ENCODE measurements around the gene RTEL1. TPM values are rescaled to one million over a fixed set of nuclear protein-coding genes. Genes with fewer than 3 reads are reported as not detected.
A peak's percentile ranks its signal among the peaks of the same experiment; 100 is the strongest.

Gene RTEL1
- total and polyA plus RNA-seq, 2 donors (not counting 1 experiment from before 2014, with no cell fraction given), result 4.7 to 12.4 TPM

DNA sequence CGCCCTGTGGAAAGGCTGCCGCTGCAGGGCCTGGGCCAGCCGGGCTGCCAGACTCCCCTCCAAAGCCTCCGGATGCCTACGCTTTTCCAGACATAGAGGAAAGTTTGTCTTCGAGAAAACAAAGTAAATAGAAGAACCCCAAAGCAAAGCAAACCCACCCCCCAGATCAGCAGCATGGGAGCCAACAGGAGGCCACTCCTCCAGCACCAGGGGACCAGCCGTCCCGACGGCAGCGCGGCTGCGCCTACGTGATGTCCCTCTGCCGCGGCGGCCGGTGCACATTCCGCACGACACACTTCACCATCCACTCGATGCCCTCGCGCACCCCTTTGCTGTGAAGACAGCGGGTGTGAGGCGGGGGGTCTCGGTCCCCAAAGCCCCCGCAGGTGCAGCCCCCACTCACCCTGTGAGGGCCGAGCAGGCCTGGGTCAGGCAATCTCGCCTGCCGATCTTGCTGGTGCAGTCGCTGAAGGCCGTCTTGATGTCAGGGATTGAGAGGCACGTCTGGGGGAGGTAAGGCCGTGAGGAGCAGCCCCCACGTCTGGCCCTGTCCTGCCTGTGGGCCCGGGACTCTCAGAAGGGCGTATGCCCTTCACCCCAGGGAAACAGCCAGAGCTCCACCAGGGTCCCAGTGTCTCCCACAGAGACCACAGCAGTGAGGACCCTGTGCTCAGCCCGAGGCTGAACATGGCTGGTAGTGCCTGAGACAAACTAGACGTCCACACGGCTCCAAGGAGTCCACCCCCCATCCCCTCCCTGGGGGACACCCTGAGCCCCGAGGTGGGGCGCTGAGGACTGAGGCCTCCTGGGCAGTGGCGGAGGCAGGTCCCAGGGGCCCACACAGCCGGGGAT is 42.3 kb downstream of the RTEL1 start:
- Histone ChIP-seq H3K9ac (ENCODE audit: insufficient read depth, low read length) (no peak overlapping the region), H3K4me3 (replicated peaks in 1 of 4; ENCODE audit: control extremely low read depth in 1 of 4, insufficient read depth in 1 of 4, low read depth in 3 of 4, low read length in 4 of 4) (no peak overlapping the region), H3K4me1 (ENCODE audit: control insufficient read depth, extremely low read depth, insufficient read depth, low read length) (peaks cover 28% of the 10 kb centered on the region), H3K4me2 (ENCODE audit: extremely low read depth, insufficient read depth, low read length) (no peak overlapping the region), H3K9me3 (ENCODE audit: control insufficient read depth, insufficient read depth, low read depth, low read length) (no peaks in the 10 kb centered on the region), H4K20me1 (ENCODE audit: control insufficient read depth, extremely low read depth, insufficient read depth, low read length) (no peaks in the 10 kb centered on the region), H3K27me3 (ENCODE audit: control insufficient read depth, insufficient read depth, low read length) (no peaks in the 10 kb centered on the region), H3K79me2 (ENCODE audit: control insufficient read depth, insufficient read depth, low read length) (peaks cover 12% of the 10 kb centered on the region), H2AFZ (ENCODE audit: low read length) (no peak overlapping the region), H3K27ac (ENCODE audit: insufficient read depth, low read length) (peak overlapping the region; percentile 93), H3K36me3 (ENCODE audit: control insufficient read depth, insufficient read depth, low read length) (peaks cover 36% of the 10 kb centered on the region)
- no peak for DNase-seq (ENCODE audit: low read depth in 2 of 2)
- TF ChIP-seq EZH2 (IDR thresholded peaks at IDR 0.05; ENCODE audit: low read length, missing control alignments), result no peak
- TF ChIP-seq, protein P1, sequence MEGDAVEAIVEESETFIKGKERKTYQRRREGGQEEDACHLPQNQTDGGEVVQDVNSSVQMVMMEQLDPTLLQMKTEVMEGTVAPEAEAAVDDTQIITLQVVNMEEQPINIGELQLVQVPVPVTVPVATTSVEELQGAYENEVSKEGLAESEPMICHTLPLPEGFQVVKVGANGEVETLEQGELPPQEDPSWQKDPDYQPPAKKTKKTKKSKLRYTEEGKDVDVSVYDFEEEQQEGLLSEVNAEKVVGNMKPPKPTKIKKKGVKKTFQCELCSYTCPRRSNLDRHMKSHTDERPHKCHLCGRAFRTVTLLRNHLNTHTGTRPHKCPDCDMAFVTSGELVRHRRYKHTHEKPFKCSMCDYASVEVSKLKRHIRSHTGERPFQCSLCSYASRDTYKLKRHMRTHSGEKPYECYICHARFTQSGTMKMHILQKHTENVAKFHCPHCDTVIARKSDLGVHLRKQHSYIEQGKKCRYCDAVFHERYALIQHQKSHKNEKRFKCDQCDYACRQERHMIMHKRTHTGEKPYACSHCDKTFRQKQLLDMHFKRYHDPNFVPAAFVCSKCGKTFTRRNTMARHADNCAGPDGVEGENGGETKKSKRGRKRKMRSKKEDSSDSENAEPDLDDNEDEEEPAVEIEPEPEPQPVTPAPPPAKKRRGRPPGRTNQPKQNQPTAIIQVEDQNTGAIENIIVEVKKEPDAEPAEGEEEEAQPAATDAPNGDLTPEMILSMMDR (conservative IDR thresholded peaks at IDR 0.05 in 1 of 2, IDR thresholded peaks at IDR 0.05 in 1 of 2; ENCODE audit: low read depth in 1 of 2, low read length in 2 of 2), result no peak

DNA sequence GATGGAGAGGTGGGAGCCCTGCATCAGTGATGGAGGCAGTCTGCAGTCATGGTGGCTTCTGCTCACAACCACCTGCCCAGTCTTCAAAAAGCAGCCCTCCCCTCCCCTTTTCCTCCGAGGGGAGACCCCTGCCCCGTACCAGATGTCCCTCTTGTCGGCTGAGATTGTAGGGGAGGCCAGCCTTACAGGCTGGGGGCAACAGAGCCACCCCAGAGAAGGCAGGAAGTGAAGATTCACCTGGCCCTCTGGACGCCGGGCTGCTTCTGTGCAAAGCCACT is 42.9 kb downstream of the RTEL1 start:
- no peak for DNase-seq (ENCODE audit: low read depth in 2 of 2)
- H2AFZ ChIP-seq (ENCODE audit: low read length), result no peak overlapping the region
- peaks cover 17% of the 10 kb centered on the region for H3K79me2 ChIP-seq (ENCODE audit: control insufficient read depth, insufficient read depth, low read length)
- no peaks in the 10 kb centered on the region for H4K20me1 ChIP-seq (ENCODE audit: control insufficient read depth, extremely low read depth, insufficient read depth, low read length)
- peaks cover 28% of the 10 kb centered on the region for H3K4me1 ChIP-seq (ENCODE audit: control insufficient read depth, extremely low read depth, insufficient read depth, low read length)
- no peaks in the 10 kb centered on the region for H3K27me3 ChIP-seq (ENCODE audit: control insufficient read depth, insufficient read depth, low read length)
- no peaks in the 10 kb centered on the region for H3K9me3 ChIP-seq (ENCODE audit: control insufficient read depth, insufficient read depth, low read depth, low read length)
- TF ChIP-seq, protein P1 (conservative IDR thresholded peaks at IDR 0.05 in 1 of 2, IDR thresholded peaks at IDR 0.05 in 1 of 2; ENCODE audit: low read depth in 1 of 2, low read length in 2 of 2), result no peak
- no peak for TF ChIP-seq EZH2 (IDR thresholded peaks at IDR 0.05; ENCODE audit: low read length, missing control alignments)
- H3K27ac ChIP-seq (ENCODE audit: insufficient read depth, low read length), result peak overlapping the region; percentile 34
- H3K36me3 ChIP-seq (ENCODE audit: control insufficient read depth, insufficient read depth, low read length), result peaks cover 40% of the 10 kb centered on the region
- H3K9ac ChIP-seq (ENCODE audit: insufficient read depth, low read length), result no peak overlapping the region
- H3K4me2 ChIP-seq (ENCODE audit: extremely low read depth, insufficient read depth, low read length), result no peak overlapping the region
- H3K4me3 ChIP-seq (replicated peaks in 1 of 4; ENCODE audit: control extremely low read depth in 1 of 4, insufficient read depth in 1 of 4, low read depth in 3 of 4, low read length in 4 of 4), result no peak overlapping the region

DNA sequence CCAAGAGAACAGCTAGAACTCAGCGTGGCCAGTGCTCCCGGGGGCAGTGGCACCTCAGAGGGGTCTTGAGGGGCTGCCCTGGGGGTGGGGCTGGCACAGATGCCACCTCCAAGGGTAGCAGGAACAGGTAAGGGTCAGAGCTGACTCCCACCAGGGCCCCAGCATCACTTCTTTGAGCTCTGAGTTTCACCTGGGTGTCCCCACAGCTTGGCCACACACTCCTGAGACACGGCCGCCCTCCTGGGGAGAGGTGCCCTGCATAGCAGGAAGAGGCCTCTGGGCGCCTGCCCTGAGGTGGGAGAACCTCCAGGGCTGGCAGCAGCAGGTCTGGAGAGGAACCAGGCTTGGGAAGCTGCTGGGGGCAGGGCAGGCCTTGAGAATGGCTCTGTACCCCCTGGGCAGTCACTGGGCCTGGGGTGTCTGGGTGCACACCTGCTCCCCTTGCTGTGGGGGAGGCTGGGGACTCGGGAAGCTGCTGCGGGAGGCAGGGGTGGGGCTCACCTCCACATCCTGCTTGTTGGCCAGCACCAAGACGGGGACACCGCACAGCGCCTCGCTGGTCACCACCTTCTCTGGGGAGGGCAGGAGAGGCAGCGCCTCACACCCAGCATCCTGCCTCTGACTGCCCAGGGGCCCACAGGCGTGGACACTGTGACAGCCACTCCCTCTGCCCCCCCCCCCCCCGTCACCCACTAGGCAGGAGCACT is 43.4 kb downstream of the RTEL1 start:
- Histone ChIP-seq H3K9me3 (ENCODE audit: control insufficient read depth, insufficient read depth, low read depth, low read length) (no peaks in the 10 kb centered on the region), H3K79me2 (ENCODE audit: control insufficient read depth, insufficient read depth, low read length) (peaks cover 22% of the 10 kb centered on the region), H3K9ac (ENCODE audit: insufficient read depth, low read length) (no peak overlapping the region), H4K20me1 (ENCODE audit: control insufficient read depth, extremely low read depth, insufficient read depth, low read length) (no peaks in the 10 kb centered on the region), H3K27me3 (ENCODE audit: control insufficient read depth, insufficient read depth, low read length) (no peaks in the 10 kb centered on the region), H3K36me3 (ENCODE audit: control insufficient read depth, insufficient read depth, low read length) (peaks cover 43% of the 10 kb centered on the region), H3K4me2 (ENCODE audit: extremely low read depth, insufficient read depth, low read length) (no peak overlapping the region), H3K4me1 (ENCODE audit: control insufficient read depth, extremely low read depth, insufficient read depth, low read length) (peaks cover 31% of the 10 kb centered on the region), H3K27ac (ENCODE audit: insufficient read depth, low read length) (peak overlapping the region; percentile 34), H2AFZ (ENCODE audit: low read length) (no peak overlapping the region), H3K4me3 (replicated peaks in 1 of 4; ENCODE audit: control extremely low read depth in 1 of 4, insufficient read depth in 1 of 4, low read depth in 3 of 4, low read length in 4 of 4) (no peak overlapping the region)
- TF ChIP-seq, protein P1 (conservative IDR thresholded peaks at IDR 0.05 in 1 of 2, IDR thresholded peaks at IDR 0.05 in 1 of 2; ENCODE audit: low read depth in 1 of 2, low read length in 2 of 2), result no peak
- no peak for TF ChIP-seq EZH2 (IDR thresholded peaks at IDR 0.05; ENCODE audit: low read length, missing control alignments)
- DNase-seq (ENCODE audit: low read depth in 2 of 2), result no peak

Measured in fibroblast of lung (primary cell).